Activated CD8-positive, alpha-beta memory T cell treated with anti-CD3 and anti-CD28 coated beads for 4 hours (primary cell): ENCODE data around the gene SLC39A10.
"Not testable (repeated sequence)": the region's sequence is repeated elsewhere in the genome, so short reads cannot be mapped to it uniquely, and the experiment has no call there.

Experiments
- DNase-seq, 2 donors: peaks; one replicate each; pipeline ENCODE4 v3.0.0-alpha.2; 2020; ENCODE audit warnings: low read depth in 2 of 2

The SLC39A10 gene

DNA sequence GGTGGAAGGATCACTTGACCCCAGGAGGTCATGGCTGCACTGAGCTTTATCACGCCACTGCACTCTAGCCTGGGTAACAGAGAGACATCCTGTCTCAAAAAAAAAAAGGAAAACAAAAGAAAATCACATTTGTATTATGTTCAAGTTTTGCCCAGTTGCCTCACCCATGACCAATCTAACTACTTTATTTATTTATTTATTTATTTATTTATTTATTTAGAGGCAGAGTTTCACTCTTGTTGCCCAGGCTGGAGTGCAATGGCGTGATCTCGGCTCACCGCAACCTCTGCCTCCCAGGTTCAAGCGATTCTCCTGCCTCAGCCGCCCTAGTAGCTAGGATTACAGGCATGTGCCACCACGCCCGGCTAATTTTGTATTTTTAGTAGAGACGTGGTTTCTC lies 12.3 kb upstream of the SLC39A10 start:
- DNase-seq = not testable (repeated sequence)

DNA sequence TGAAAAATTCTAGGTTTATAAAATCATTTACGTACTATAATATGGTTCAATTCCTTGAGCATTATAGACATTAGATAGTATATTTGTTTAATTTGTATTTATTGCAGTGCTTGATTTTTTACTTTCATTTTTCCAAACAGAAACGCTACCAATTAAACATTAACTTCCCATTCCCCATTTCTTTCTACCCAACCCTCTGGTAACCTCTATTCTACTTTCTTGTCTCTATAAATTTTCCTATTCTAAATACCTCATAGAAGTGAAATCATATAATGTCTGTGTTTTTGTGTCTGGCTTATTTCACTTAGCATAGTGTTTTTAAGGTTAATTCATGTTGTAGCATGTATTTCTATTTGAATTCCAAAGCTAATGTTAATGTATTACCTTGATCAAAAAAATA lies 11.6 kb upstream of the SLC39A10 start:
- DNase-seq = no peak

- no peak for DNase-seq
Observed at GRCh38 chr2:195646424-195646823, 10.6 kb upstream of the SLC39A10 start.

- no peak for DNase-seq
Observed at GRCh38 chr2:195647302-195647701, 9.7 kb upstream of the SLC39A10 start.

- DNase-seq = not testable (repeated sequence)
Observed at GRCh38 chr2:195648370-195648769, 8.7 kb upstream of the SLC39A10 start.

GRCh38 chr2:195648787-195649186 lies 8.2 kb upstream of the SLC39A10 start:
- no peak for DNase-seq

- no peak for DNase-seq
Observed at GRCh38 chr2:195649629-195650190, 7.3 kb upstream of the SLC39A10 start.

DNA sequence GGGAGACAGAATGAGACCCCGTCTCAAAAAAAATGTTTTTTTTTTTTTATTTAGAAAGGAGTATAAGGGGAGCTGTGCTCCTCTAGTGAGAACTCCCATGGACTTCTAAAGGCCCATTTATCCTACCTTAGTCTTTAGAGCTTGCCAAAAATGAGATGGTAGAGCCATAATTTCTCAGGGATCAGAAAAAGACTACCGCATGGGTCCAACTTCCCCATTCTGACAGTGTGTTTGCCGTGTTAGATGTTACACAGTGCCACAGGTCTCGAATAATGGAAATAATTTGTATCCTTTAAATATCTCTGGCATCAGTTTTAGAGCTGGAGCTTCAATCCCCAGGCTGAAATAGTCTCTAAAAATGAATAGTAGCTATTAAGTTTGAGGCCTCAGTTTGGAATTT lies 6.0 kb upstream of the SLC39A10 start:
- no peak for DNase-seq

GRCh38 chr2:195652911-195653310 lies 4.1 kb upstream of the SLC39A10 start:
- no peak for DNase-seq

GRCh38 chr2:195656161-195656858 lies 716 bp upstream of the SLC39A10 start:
- no peak for DNase-seq

- DNase-seq = peak; percentile 23 to 38
Observed at GRCh38 chr2:195657634-195658540, 861 bp downstream of the SLC39A10 start.

GRCh38 chr2:195658541-195658890 lies 1.5 kb downstream of the SLC39A10 start:
- DNase-seq = no peak

DNA sequence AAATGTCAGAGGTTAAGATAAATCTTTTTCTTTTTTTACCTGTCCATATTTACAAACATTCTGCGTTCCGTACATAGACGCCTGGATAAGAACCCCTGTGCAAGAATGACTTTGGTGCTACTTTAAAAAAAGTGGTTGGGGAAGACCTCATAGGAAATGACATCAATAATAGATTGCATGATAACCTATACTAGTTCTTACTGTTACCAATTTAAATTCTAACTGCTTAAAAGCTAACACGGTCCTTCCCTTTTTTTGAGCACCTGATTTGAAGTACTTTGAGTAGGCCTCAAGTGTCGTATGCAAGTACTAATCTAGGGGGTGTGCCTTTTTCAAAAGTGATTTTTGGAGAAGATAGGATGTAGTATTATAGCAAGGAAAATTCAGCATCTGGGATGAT lies 2.1 kb downstream of the SLC39A10 start:
- no peak for DNase-seq

- peak; percentile 60 to 71 for DNase-seq
Observed at GRCh38 chr2:195659982-195660890, 3.2 kb downstream of the SLC39A10 start.

GRCh38 chr2:195662138-195662537 lies 5.1 kb downstream of the SLC39A10 start:
- DNase-seq = no peak

- DNase-seq = no peak
Observed at GRCh38 chr2:195663007-195663406, 6.0 kb downstream of the SLC39A10 start.

- DNase-seq = no peak
Observed at GRCh38 chr2:195664528-195664927, 7.5 kb downstream of the SLC39A10 start.

DNA sequence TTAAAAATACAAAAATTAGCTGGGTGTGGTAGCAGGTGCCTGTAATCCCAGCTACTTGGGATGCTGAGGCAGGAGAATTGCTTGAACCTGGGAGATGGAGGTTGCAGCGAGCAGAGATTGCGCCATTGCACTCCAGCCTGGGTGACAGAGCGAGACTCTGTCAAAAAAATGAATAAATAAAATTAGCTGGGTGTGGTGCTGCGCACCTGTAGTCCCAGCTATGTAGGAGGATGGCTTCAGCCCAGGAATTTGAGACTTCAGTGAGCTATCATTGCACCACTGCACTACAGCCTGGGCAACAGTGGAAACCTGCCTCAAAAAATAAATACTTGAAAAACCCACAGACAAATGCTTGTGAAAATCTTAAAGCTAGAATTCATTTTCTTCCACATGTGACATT lies 8.1 kb downstream of the SLC39A10 start:
- not testable (repeated sequence) for DNase-seq

DNA sequence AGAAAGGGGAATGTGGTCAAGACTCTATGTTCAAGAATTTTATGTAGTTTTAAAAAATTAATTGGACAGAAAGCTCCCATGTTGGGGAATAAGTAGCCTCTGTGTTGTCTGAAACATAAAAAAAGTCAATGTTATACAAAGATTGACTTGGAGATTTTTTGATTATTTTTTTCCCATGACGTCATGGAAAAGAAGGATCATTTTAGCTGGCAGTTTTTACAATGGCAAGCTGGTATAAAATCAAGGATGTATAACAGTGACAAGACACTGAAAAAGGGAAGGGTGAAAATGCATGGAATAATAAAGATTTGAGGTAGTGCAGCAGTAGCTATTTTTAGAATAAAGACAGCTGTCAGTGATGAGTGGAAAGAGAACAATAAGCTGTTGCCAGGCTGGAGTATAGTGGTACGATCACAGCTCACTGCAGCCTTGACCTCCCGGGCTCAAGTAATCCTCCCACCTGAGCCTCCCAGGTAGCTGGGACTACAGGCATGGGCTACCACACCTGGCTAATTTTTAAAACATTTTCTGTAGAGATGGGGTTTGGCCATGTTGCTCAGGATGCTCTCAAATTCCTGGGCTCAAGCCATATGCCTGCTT lies 9.2 kb downstream of the SLC39A10 start:
- DNase-seq = no peak

DNA sequence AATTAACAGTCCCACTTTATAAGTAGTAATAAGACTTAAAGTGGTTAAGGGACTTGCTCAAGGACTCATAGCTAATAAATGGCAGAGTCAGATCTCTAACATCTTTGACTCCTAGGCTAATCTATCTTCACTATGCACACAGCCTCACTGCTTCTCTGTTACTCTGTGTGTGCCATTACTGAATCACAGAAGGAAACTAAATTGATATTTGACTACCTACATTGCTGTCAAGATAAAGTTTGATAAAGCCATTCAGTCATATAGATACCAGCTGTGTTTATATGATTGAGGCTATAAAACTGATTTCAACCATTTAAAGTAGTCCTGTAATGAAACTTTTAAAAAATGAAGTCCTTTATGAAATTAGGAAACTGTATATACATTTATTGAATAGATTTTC lies 10.9 kb downstream of the SLC39A10 start:
- no peak for DNase-seq

DNA sequence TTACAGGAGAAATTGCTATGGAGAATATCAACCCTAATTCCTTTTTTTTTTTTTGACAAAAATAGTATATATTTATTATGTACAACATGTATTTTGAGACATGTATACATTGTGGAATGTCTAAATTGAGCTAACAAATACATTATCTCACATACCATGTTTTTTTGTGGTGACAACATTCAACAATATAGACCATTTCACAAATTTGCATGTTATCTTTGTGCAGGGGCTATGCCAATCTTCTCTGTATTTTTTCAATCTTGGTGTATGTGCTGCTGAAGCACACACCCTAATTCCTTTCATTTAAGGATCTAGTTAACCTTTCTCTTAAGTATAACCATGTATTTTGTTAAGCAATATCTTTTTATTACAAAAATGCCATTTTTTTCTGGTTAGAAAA lies 13.2 kb downstream of the SLC39A10 start:
- no peak for DNase-seq
